IMR-90 (cell line): ENCODE results near the gene OR1F1.

ENCODE experiments used
- BHLHE40 ChIP-seq: fragments of 150-350 bp; IDR thresholded peaks from 2 replicates; pipeline ENCODE4 v1.6.1; 2016; ENCODE audit warnings: mild to moderate bottlenecking, low read depth, low read length
- CEBPB ChIP-seq: IDR thresholded peaks from 2 replicates; pipeline ENCODE4 v1.6.1; 2012; ENCODE audit warnings: low read depth, low read length, improper control_type of control experiment
- CHD1 ChIP-seq: IDR thresholded peaks from 2 replicates; pipeline ENCODE4 v1.6.1; 2012; ENCODE audit warnings: low read depth, low read length, improper control_type of control experiment
- FOS ChIP-seq: fragments of 150-350 bp; IDR thresholded peaks from 2 replicates; pipeline ENCODE4 v1.6.1; 2016; ENCODE audit warnings: low read depth, low read length
- MAZ ChIP-seq: IDR thresholded peaks from 2 replicates; pipeline ENCODE4 v1.6.1; 2012; ENCODE audit warnings: low read depth, mild to moderate bottlenecking, low read length, improper control_type of control experiment, moderate library complexity, borderline replicate concordance
- MXI1 ChIP-seq: IDR thresholded peaks from 2 replicates; pipeline ENCODE4 v1.6.1; 2012; ENCODE audit warnings: low read depth, mild to moderate bottlenecking, low read length, moderate library complexity, borderline replicate concordance
- NFE2L2 ChIP-seq: fragments of 150-350 bp; IDR thresholded peaks from 2 replicates; pipeline ENCODE4 v1.6.1; 2016; ENCODE audit warnings: low read depth, mild to moderate bottlenecking, low read length
- POLR2A ChIP-seq: IDR thresholded peaks from 2 replicates; pipeline ENCODE4 v1.6.1; 2012; ENCODE audit warnings: mild to moderate bottlenecking, low read depth, low read length
- RAD21 ChIP-seq: IDR thresholded peaks from 2 replicates; pipeline ENCODE4 v1.6.1; 2012; ENCODE audit warnings: low read length, improper control_type of control experiment
- RCOR1 ChIP-seq: IDR thresholded peaks from 2 replicates; pipeline ENCODE4 v1.6.1; 2012; ENCODE audit warnings: mild to moderate bottlenecking, low read length, improper control_type of control experiment; ENCODE audit not compliant: insufficient replicate concordance
- RFX5 ChIP-seq: IDR thresholded peaks from 2 replicates; pipeline ENCODE4 v1.8.0; 2012; ENCODE audit warnings: low read depth, mild to moderate bottlenecking, low read length, moderate library complexity
- SMC3 ChIP-seq: fragments of 150-350 bp; IDR thresholded peaks from 2 replicates; pipeline ENCODE4 v1.6.1; 2016; ENCODE audit warnings: low read depth, mild to moderate bottlenecking, antibody characterized with exemption, low read length, moderate library complexity
- TF ChIP-seq, protein P1 (sequence below): conservative IDR thresholded peaks from 2 replicates; pipeline ENCODE4 v1.5.1; 2012; ENCODE audit warnings: mild to moderate bottlenecking, low read depth, low read length, improper control_type of control experiment
- TF ChIP-seq, protein P2 (sequence below): fragments of 150-350 bp; IDR thresholded peaks from 2 replicates; pipeline ENCODE4 v1.6.1; 2016; ENCODE audit warnings: low read depth, mild to moderate bottlenecking, low read length, moderate library complexity, borderline replicate concordance

DNA sequence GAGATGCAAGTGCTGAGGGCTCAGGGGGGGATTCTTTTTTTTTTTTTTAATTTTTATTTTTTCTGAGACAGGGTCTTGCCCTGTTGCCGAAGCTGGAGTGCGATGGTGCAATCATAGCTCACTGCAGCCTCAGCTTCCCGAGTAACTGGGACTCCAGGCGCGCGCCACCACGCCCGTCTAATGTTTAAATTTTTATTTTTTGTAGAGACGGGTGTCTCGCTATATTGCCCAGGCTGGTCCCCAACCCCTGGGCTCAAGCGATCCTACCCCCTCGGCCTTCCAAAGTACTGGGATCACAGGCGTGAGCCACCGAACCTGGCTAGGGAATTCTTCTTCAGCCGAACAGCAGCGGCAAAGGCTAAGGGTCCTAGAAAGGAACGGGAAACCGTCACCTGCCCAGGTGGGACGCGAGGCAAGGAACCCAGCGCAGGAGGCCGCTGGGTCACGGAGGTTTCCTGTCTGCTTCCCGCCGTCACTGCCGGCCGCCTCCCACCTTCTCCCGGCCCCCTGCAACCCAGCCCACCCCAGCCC, 13.3 kb upstream of the OR1F1 start:
- TF ChIP-seq, protein P1, sequence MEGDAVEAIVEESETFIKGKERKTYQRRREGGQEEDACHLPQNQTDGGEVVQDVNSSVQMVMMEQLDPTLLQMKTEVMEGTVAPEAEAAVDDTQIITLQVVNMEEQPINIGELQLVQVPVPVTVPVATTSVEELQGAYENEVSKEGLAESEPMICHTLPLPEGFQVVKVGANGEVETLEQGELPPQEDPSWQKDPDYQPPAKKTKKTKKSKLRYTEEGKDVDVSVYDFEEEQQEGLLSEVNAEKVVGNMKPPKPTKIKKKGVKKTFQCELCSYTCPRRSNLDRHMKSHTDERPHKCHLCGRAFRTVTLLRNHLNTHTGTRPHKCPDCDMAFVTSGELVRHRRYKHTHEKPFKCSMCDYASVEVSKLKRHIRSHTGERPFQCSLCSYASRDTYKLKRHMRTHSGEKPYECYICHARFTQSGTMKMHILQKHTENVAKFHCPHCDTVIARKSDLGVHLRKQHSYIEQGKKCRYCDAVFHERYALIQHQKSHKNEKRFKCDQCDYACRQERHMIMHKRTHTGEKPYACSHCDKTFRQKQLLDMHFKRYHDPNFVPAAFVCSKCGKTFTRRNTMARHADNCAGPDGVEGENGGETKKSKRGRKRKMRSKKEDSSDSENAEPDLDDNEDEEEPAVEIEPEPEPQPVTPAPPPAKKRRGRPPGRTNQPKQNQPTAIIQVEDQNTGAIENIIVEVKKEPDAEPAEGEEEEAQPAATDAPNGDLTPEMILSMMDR: no peak
- no peak for TF ChIP-seq RCOR1
- no peak for TF ChIP-seq BHLHE40
- TF ChIP-seq SMC3: no peak
- TF ChIP-seq RFX5: no peak
- no peak for TF ChIP-seq POLR2A
- no peak for TF ChIP-seq NFE2L2
- TF ChIP-seq, protein P2, sequence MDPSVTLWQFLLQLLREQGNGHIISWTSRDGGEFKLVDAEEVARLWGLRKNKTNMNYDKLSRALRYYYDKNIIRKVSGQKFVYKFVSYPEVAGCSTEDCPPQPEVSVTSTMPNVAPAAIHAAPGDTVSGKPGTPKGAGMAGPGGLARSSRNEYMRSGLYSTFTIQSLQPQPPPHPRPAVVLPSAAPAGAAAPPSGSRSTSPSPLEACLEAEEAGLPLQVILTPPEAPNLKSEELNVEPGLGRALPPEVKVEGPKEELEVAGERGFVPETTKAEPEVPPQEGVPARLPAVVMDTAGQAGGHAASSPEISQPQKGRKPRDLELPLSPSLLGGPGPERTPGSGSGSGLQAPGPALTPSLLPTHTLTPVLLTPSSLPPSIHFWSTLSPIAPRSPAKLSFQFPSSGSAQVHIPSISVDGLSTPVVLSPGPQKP: no peak
- TF ChIP-seq FOS: no peak
- no peak for TF ChIP-seq CEBPB
- TF ChIP-seq MXI1: no peak
- no peak for TF ChIP-seq MAZ
- no peak for TF ChIP-seq RAD21
- TF ChIP-seq CHD1: no peak
